ENCODE data around the gene GPRC5D.

Gene GPRC5D

DNA sequence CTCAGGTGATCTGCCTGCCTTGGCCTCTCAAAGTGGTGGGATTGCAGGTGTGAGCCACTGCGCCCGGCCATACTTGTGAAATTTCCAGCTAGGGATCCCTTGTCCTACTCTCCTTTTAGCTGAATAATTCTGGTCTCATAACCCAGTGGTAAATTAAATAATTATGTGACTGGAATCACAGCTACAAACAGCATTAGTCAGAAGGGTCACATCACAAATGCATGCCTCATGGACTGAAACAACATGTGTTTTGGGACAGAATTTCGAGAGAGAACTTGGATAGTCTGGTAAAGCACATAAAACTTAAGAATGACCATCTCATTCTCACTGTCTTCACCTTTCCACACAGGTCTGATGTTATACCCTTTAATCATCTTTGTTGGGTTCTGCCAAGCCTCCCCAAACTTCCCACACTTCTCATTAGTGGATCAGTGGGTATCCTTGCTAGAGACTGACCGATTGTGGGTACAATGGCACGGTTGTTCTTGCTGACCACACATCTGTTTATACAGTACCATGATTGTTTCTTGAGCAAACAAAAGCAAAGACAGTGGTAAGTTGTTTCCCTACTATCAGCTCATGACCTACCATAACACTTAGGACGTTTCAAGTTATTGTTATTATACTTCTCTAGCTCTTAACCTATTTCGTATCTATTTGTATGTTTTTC is 5.1 kb downstream of the GPRC5D start:
- no peak for DNase-seq (ENCODE audit: extremely low read depth, low read depth)
- no peak for TF ChIP-seq CTCF (IDR thresholded peaks at IDR 0.05; ENCODE audit: low read depth, low read length)

DNA sequence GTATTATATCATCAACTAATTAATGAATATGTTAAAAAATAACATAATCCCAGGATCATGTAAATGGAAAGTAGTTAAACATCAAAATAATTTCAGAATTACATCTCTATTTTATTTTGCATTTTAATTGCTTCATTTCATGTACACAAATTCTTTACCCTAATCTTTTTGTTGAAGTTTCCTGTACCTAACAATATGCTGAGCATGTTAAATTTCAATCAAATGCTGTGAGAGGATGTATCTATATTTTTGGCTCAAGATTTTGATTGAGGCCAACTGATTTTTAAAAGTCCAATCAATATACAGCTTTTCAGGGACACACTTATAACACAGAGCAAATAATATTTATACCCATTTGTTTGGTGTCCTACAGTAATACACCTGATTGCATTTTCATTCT is 6.4 kb downstream of the GPRC5D start:
- DNase-seq (ENCODE audit: extremely low read depth, low read depth) = no peak
- TF ChIP-seq CTCF (IDR thresholded peaks at IDR 0.05; ENCODE audit: low read depth, low read length) = no peak

- TF ChIP-seq CTCF (IDR thresholded peaks at IDR 0.05; ENCODE audit: low read depth, low read length) = no peak
- DNase-seq (ENCODE audit: extremely low read depth, low read depth) = no peak
Measured at GRCh38 chr12:12943586-12944260, 8.2 kb downstream of the GPRC5D start.

GRCh38 chr12:12941450-12942350 is 10.3 kb downstream of the GPRC5D start:
- no peak for TF ChIP-seq CTCF (IDR thresholded peaks at IDR 0.05; ENCODE audit: low read depth, low read length)
- DNase-seq (ENCODE audit: extremely low read depth, low read depth) = no peak

GRCh38 chr12:12939888-12940287 is 12.1 kb downstream of the GPRC5D start:
- no peak for DNase-seq (ENCODE audit: extremely low read depth, low read depth)
- no peak for TF ChIP-seq CTCF (IDR thresholded peaks at IDR 0.05; ENCODE audit: low read depth, low read length)

DNA sequence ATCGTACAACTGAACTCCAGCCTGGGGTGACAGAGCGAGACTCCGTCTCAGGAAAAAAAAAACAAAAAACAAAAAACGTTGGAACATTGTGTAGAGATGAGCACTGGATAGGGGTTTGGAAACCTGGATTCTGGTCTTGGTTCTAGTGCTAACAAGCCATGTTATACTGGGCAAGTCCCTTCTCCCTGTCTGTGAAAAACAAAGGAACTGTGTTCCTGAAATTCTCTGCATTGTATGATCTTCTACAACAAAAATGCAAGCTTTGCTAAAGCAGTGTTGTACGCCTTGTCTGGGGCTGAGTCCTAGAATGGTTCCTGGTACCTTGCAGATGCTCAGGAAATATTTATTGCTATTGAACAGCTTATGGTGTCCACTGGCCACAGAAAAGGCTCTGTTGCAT is 13.4 kb downstream of the GPRC5D start:
- no peak for TF ChIP-seq CTCF (IDR thresholded peaks at IDR 0.05; ENCODE audit: low read depth, low read length)
- no peak for DNase-seq (ENCODE audit: extremely low read depth, low read depth)

All from AG09319 (cell line).